Activated B cell treated with CpG ODN at 0.5 μM for 24 hours (primary cell): ENCODE data around the gene LMF2. TPM values are rescaled to one million over a fixed set of nuclear protein-coding genes. Genes with fewer than 3 reads are reported as not detected.
"Not testable (repeated sequence)": the region's sequence is repeated elsewhere in the genome, so short reads cannot be mapped to it uniquely, and the experiment has no call there.

Experiments used
- ATAC-seq: fragments of 200-7000 bp; cut with Tn5 transposase; one replicate; pipeline ENCODE4 v1.10.0; 2021; ENCODE audit warnings: low read depth, mild to moderate bottlenecking, moderate library complexity
- CTCF ChIA-PET: fragments of 350-600 bp; sonication (Branson Sonifier 250); formaldehyde crosslinking; loops from one replicate; lab custom pipeline; 2021; ENCODE audit warnings: antibody characterized with exemption; lab: Charles Lee
- POLR2A ChIA-PET: fragments of 350-600 bp; sonication (Branson Sonifier 250); formaldehyde crosslinking; loops from one replicate; lab custom pipeline; 2021; ENCODE audit warnings: antibody characterized with exemption; lab: Charles Lee
- DNase-seq: peaks from one replicate; pipeline ENCODE4 v3.0.0; 2022
- H3K27ac Mint-ChIP-seq: one replicate; pipeline ENCODE4 v1.8.0; 2020; ENCODE audit warnings: mixed read lengths
- H3K27me3 Mint-ChIP-seq: one replicate; pipeline ENCODE4 v1.8.0; 2021; ENCODE audit warnings: mixed read lengths
- H3K36me3 Mint-ChIP-seq: one replicate; pipeline ENCODE4 v1.8.0; 2021; ENCODE audit warnings: low read depth, mixed read lengths
- H3K4me1 Mint-ChIP-seq: one replicate; pipeline ENCODE4 v1.8.0; 2021; ENCODE audit warnings: mixed read lengths
- H3K4me3 Mint-ChIP-seq: one replicate; pipeline ENCODE4 v1.8.0; 2020; ENCODE audit warnings: mild to moderate bottlenecking, mixed read lengths
- H3K9me3 Mint-ChIP-seq: one replicate; pipeline ENCODE4 v1.8.0; 2020; ENCODE audit warnings: mixed read lengths
- CTCF ChIP-seq: fragments of 200-600 bp; IDR thresholded peaks from one replicate; pipeline ENCODE4 v1.8.0; 2022; ENCODE audit warnings: antibody characterized with exemption, mild to moderate bottlenecking
- intact Hi-C: fragments of 100-400 bp; cut with micrococcal nuclease; formaldehyde crosslinking; loops from one replicate; pipeline ENCODE4 v1.15.1; 2024
- total RNA-seq: library from RNA; stranded (reverse); gene quantifications from 2 replicates; pipeline ENCODE4 v1.2.3, GENCODE V29; 2022

Gene LMF2
- total RNA-seq, 1 donor from 2014 or later, result 81.0 TPM

- Mint-ChIP-seq H3K9me3 (no peaks in the 10 kb centered on the region), H3K27me3 (no peaks in the 10 kb centered on the region), H3K4me1 (peaks cover 61% of the 10 kb centered on the region), H3K27ac (peak overlapping the region; percentile 99), H3K36me3 (peaks cover 4% of the 10 kb centered on the region), H3K4me3 (peak overlapping the region; percentile 63)
- intact Hi-C loops, result no loop called here
- TF ChIP-seq CTCF, result no peak
- DNase-seq, result no peak
- CTCF ChIA-PET, result interaction anchor here (1.0 to 1.7 kb wide), 2 partner anchors 9 to 11 kb away, joined by 4 to 6 read pairs; partner anchors contain the start of gene SCO2
- ATAC-seq, result no peak
- POLR2A ChIA-PET, result interaction anchor here (0.6 to 13.6 kb wide), 6 partner anchors 10 to 241 kb away, joined by 3 to 946 read pairs (median 5); partner anchors contain the start of genes KLHDC7B, SCO2 and SYCE3
Observed at GRCh38 chr22:50535113-50535512, 27.6 kb upstream of the LMF2 start.

GRCh38 chr22:50533856-50534711 is 26.6 kb upstream of the LMF2 start:
- Mint-ChIP-seq H3K27ac (peak overlapping the region; percentile 99), H3K4me1 (peaks cover 52% of the 10 kb centered on the region), H3K4me3 (peak overlapping the region; percentile 66)
- ATAC-seq, H3K27me3 Mint-ChIP-seq, DNase-seq, H3K36me3 Mint-ChIP-seq, H3K9me3 Mint-ChIP-seq, intact Hi-C loops: not testable (repeated sequence)
- ChIA-PET CTCF (interaction anchor here (0.8 to 1.7 kb wide), 2 partner anchors 8 kb away, joined by 3 to 6 read pairs; partner anchors contain the start of gene SCO2), POLR2A (interaction anchor here (0.6 to 13.6 kb wide), 8 partner anchors 9 to 361 kb away, joined by 3 to 946 read pairs (median 24); partner anchors contain the start of genes KLHDC7B, SCO2 and SYCE3)

GRCh38 chr22:50532824-50533796 is 25.6 kb upstream of the LMF2 start:
- intact Hi-C loops, result no loop called here
- CTCF ChIA-PET, result interaction anchor here (1.7 kb wide), 1 partner anchor 7 kb away, joined by 6 read pairs; the partner anchor contains the start of gene SCO2
- Mint-ChIP-seq H3K4me1 (peaks cover 53% of the 10 kb centered on the region), H3K36me3 (peaks cover 7% of the 10 kb centered on the region), H3K9me3 (no peaks in the 10 kb centered on the region), H3K4me3 (peak overlapping the region; percentile 92), H3K27me3 (no peaks in the 10 kb centered on the region), H3K27ac (peak overlapping the region; percentile 99)
- DNase-seq (no peak), ATAC-seq (no peak)
- no peak for TF ChIP-seq CTCF
- POLR2A ChIA-PET, result interaction anchor here (0.5 to 13.6 kb wide), 8 partner anchors 8 to 87 kb away, joined by 3 to 946 read pairs (median 33); partner anchors contain the start of genes CHKB, KLHDC7B, LMF2 and NCAPH2

- no peak for TF ChIP-seq CTCF
- ChIA-PET CTCF (interaction anchor here (0.7 to 1.4 kb wide), 4 partner anchors 8 to 31 kb away, joined by 3 to 4 read pairs (median 3); partner anchors contain the start of gene SYCE3), POLR2A (interaction anchor here (0.7 to 13.6 kb wide), 12 partner anchors 7 to 341 kb away, joined by 3 to 946 read pairs (median 12); partner anchors contain the start of genes CHKB, KLHDC7B, LMF2 and NCAPH2)
- ATAC-seq, result no peak
- peak overlapping the region; percentile 99 for H3K27ac Mint-ChIP-seq
- peak overlapping the region; percentile 92 for H3K4me3 Mint-ChIP-seq
- DNase-seq, result no peak
- intact Hi-C loops, result loop anchor here (1.0 to 2.0 kb wide), 6 partner anchors 7 to 341 kb away; partner anchors contain the start of genes CHKB, SBF1 and SYCE3
- no peaks in the 10 kb centered on the region for H3K9me3 Mint-ChIP-seq
- H3K27me3 Mint-ChIP-seq, result no peaks in the 10 kb centered on the region
- peaks cover 54% of the 10 kb centered on the region for H3K4me1 Mint-ChIP-seq
- H3K36me3 Mint-ChIP-seq, result peaks cover 10% of the 10 kb centered on the region
Observed at GRCh38 chr22:50531962-50532674, 24.6 kb upstream of the LMF2 start.
